ENCODE data around the gene GRB10. TPM values are rescaled to one million over a fixed set of nuclear protein-coding genes. Genes with fewer than 3 reads are reported as not detected.

Gene GRB10
- total RNA-seq, 2 experiments from 2014 or later = 5.9 to 8.4 TPM

DNA sequence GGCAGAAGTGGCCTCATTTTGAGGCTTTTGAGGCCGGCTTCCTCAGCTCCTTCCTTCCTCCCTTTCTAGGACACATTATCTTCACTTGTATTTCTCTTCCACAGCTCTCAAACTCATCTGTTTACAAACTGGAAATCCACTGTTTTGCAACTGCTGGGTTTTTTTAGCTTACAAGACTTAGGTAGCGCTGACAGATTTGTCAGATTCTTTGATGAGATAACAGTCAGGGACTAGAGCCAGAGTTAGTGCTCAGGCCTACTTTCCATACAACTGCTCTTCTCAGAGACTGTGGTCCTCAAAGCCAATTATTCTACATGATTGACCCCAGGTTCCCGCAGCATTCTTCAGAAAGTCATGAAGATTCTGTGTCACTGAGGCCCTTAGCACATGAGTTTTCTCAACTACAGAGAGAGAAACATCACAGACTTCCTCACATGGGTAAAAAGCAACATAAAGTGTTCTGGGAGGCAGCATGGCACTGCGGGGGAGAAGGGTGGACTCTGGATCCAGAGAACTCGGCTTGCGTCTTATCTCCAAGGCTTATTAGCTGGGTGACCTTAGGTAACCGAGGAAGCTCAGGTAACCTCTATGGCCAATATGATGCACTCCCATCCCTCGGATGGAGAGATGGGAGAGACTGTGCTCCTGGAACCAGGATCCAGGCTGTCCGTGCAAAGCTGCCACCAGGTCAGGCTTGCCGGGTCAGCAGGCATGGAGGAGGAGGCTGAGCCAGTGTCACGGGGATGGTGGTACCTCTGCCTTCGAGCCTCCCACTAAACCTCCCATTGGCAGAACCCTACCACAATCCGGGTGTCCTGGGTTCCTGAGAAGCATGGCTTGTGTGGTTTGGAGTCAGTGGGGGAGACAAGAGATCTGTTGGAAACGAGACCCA lies 228.0 kb downstream of the GRB10 start:
- no peak overlapping the region for H3K4me3 Mint-ChIP-seq
- H3K27ac Mint-ChIP-seq = no peak overlapping the region
- POLR2A ChIA-PET = no interaction called here
- intact Hi-C loops (cut with DNase I, micrococcal nuclease) = no loop called here
- Histone ChIP-seq H3K4me1 (ENCODE audit: insufficient read depth, low read length) (no peaks in the 10 kb centered on the region), H3K9me3 (ENCODE audit: control insufficient read depth in 1 of 2, insufficient read depth in 1 of 2, low read length in 2 of 2) (no peaks in the 10 kb centered on the region), H3K4me3 (ENCODE audit: low read length) (no peak overlapping the region), H3K27ac (ENCODE audit: low read depth in 1 of 2, low read length in 2 of 2) (no peak overlapping the region), H3K27me3 (ENCODE audit: control insufficient read depth in 1 of 2, insufficient read depth in 2 of 2, low read length in 2 of 2) (peaks cover 5 to 9% of the 10 kb centered on the region in 2 experiments), H3K36me3 (ENCODE audit: insufficient read depth, low read length) (no peaks in the 10 kb centered on the region)
- DNase-seq = no peak
- no peaks in the 10 kb centered on the region for H3K9me3 Mint-ChIP-seq
- peaks cover 60% of the 10 kb centered on the region for H3K27me3 Mint-ChIP-seq
- no peaks in the 10 kb centered on the region for H3K4me1 Mint-ChIP-seq (ENCODE audit: low read depth)
- no peak for ATAC-seq (ENCODE audit: poor library complexity)
- no peaks in the 10 kb centered on the region for H3K36me3 Mint-ChIP-seq (ENCODE audit: low read depth)
- CTCF ChIA-PET = no interaction called here
- TF ChIP-seq, protein P1, sequence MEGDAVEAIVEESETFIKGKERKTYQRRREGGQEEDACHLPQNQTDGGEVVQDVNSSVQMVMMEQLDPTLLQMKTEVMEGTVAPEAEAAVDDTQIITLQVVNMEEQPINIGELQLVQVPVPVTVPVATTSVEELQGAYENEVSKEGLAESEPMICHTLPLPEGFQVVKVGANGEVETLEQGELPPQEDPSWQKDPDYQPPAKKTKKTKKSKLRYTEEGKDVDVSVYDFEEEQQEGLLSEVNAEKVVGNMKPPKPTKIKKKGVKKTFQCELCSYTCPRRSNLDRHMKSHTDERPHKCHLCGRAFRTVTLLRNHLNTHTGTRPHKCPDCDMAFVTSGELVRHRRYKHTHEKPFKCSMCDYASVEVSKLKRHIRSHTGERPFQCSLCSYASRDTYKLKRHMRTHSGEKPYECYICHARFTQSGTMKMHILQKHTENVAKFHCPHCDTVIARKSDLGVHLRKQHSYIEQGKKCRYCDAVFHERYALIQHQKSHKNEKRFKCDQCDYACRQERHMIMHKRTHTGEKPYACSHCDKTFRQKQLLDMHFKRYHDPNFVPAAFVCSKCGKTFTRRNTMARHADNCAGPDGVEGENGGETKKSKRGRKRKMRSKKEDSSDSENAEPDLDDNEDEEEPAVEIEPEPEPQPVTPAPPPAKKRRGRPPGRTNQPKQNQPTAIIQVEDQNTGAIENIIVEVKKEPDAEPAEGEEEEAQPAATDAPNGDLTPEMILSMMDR (IDR thresholded peaks at IDR 0.05) = no peak

DNA sequence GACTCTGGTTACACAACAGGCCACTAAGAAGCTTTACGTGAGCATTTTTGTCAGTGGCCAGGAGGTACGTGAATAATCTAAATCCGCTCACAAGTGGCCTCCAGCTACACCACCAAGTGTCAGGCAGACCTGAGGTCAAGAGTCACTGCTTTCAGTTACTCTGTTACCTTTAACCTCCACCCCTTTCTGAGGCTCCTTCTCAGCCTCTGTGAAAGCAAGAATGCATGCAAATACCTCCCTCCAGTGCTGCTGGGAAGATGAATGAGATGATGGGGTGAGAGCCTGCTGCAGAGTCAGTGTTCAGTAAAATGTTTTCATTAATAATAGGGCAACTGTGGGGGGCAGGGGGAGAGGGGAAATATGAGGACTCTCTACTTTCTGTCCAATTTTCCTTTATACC lies 228.7 kb downstream of the GRB10 start:
- TF ChIP-seq, protein P1 (IDR thresholded peaks at IDR 0.05) = no peak
- no peak overlapping the region for H3K4me3 ChIP-seq (ENCODE audit: low read length)
- ChIA-PET CTCF (no interaction called here), POLR2A (no interaction called here)
- Mint-ChIP-seq H3K4me3 (no peak overlapping the region), H3K4me1 (ENCODE audit: low read depth) (no peaks in the 10 kb centered on the region), H3K9me3 (no peaks in the 10 kb centered on the region), H3K27me3 (peaks cover 57% of the 10 kb centered on the region), H3K36me3 (ENCODE audit: low read depth) (no peaks in the 10 kb centered on the region), H3K27ac (no peak overlapping the region)
- ATAC-seq (ENCODE audit: poor library complexity) (no peak), DNase-seq (no peak)
- H3K4me1 ChIP-seq (ENCODE audit: insufficient read depth, low read length) = no peaks in the 10 kb centered on the region
- no peaks in the 10 kb centered on the region for H3K36me3 ChIP-seq (ENCODE audit: insufficient read depth, low read length)
- intact Hi-C loops (cut with DNase I, micrococcal nuclease) = no loop called here
- H3K27ac ChIP-seq (ENCODE audit: low read depth in 1 of 2, low read length in 2 of 2) = no peak overlapping the region
- no peaks in the 10 kb centered on the region for H3K9me3 ChIP-seq (ENCODE audit: control insufficient read depth in 1 of 2, insufficient read depth in 1 of 2, low read length in 2 of 2)
- H3K27me3 ChIP-seq (ENCODE audit: control insufficient read depth in 1 of 2, insufficient read depth in 2 of 2, low read length in 2 of 2) = peaks cover 4 to 8% of the 10 kb centered on the region in 2 experiments

DNA sequence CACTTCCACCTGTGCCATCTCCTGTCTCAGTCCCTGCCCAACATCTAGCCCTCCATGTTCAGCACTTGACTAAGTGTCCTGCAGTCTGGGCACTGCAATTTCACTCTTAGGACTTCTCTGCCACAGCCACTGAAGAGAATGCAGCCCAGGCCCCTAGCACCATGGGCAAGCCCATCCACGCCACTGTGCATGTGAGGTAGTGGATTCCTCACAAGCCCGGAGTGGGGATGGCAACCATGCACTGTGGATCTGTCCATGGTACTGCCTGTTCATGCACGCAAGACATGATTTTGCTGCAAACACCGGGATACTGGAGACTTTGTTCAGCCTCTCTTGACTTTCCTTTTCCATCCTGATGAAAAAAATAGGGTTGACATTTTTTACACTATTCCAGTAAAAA lies 229.8 kb downstream of the GRB10 start:
- Mint-ChIP-seq H3K4me1 (ENCODE audit: low read depth) (no peaks in the 10 kb centered on the region), H3K27me3 (peaks cover 47% of the 10 kb centered on the region), H3K27ac (no peak overlapping the region), H3K9me3 (no peaks in the 10 kb centered on the region), H3K36me3 (ENCODE audit: low read depth) (no peaks in the 10 kb centered on the region), H3K4me3 (no peak overlapping the region)
- intact Hi-C loops (cut with DNase I, micrococcal nuclease) = no loop called here
- H3K27ac ChIP-seq (ENCODE audit: low read depth in 1 of 2, low read length in 2 of 2) = no peak overlapping the region
- H3K36me3 ChIP-seq (ENCODE audit: insufficient read depth, low read length) = no peaks in the 10 kb centered on the region
- no peaks in the 10 kb centered on the region for H3K9me3 ChIP-seq (ENCODE audit: control insufficient read depth in 1 of 2, insufficient read depth in 1 of 2, low read length in 2 of 2)
- H3K27me3 ChIP-seq (ENCODE audit: control insufficient read depth in 1 of 2, insufficient read depth in 2 of 2, low read length in 2 of 2) = peaks cover 0 to 7% of the 10 kb centered on the region in 2 experiments
- DNase-seq = no peak
- H3K4me3 ChIP-seq (ENCODE audit: low read length) = no peak overlapping the region
- TF ChIP-seq, protein P1 (IDR thresholded peaks at IDR 0.05) = no peak
- H3K4me1 ChIP-seq (ENCODE audit: insufficient read depth, low read length) = no peaks in the 10 kb centered on the region
- ChIA-PET POLR2A (no interaction called here), CTCF (no interaction called here)
- ATAC-seq (ENCODE audit: poor library complexity) = no peak
